AG09319 (cell line): ENCODE measurements around the gene POLR3H.

Experiments
- DNase-seq: peaks from one replicate; pipeline ENCODE4 v3.0.0-alpha.2; 2010; ENCODE audit warnings: low read depth; ENCODE audit errors: extremely low read depth
- CTCF ChIP-seq: IDR thresholded peaks from 2 replicates; pipeline ENCODE4 v1.5.1; 2011; ENCODE audit warnings: low read depth, mild to moderate bottlenecking, inconsistent platforms, low read length, moderate library complexity

POLR3H gene

GRCh38 chr22:41579997-41580355, 35.7 kb upstream of the POLR3H start:
- TF ChIP-seq CTCF = no peak
- no peak for DNase-seq

GRCh38 chr22:41579297-41579996, 35.2 kb upstream of the POLR3H start:
- no peak for DNase-seq
- no peak for TF ChIP-seq CTCF

- DNase-seq = no peak
- no peak for TF ChIP-seq CTCF
Measured at GRCh38 chr22:41578818-41579217, 34.5 kb upstream of the POLR3H start.

GRCh38 chr22:41578114-41578513, 33.8 kb upstream of the POLR3H start:
- no peak for TF ChIP-seq CTCF
- DNase-seq = no peak

GRCh38 chr22:41576877-41577276, 32.6 kb upstream of the POLR3H start:
- no peak for DNase-seq
- peak; percentile 44 for TF ChIP-seq CTCF

GRCh38 chr22:41575533-41575932, 31.3 kb upstream of the POLR3H start:
- TF ChIP-seq CTCF = no peak
- DNase-seq = no peak

- TF ChIP-seq CTCF = no peak
- no peak for DNase-seq
Measured at GRCh38 chr22:41574847-41575381, 30.6 kb upstream of the POLR3H start.
